A204.1 (cell line): ENCODE results near the gene DGKI.

Source experiments
- FAIRE-seq: peaks from 2 replicates; lab custom pipeline; 2012; peaks lifted over from hg19 to GRCh38; lab: Jason Lieb, UNC

Gene DGKI

DNA sequence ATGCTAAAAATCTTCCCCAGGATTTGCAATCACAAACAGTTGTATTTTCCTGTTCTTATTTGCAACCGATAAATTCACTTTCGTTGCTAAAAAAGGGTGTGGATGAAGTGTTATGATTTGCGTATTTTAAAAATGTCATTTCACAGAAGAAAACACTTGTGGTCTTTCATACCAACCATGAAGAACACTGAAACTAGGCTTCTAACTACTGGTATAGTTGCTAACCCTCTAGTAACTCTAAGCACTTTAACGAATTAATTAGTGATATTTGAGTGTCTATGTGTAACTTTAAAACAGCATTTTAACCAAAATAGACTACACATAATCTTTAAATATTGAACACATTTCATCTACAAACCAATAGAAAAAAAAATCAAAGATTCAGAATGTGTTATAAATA is 315.1 kb downstream of the DGKI start:
- FAIRE-seq = peak; percentile 40

DNA sequence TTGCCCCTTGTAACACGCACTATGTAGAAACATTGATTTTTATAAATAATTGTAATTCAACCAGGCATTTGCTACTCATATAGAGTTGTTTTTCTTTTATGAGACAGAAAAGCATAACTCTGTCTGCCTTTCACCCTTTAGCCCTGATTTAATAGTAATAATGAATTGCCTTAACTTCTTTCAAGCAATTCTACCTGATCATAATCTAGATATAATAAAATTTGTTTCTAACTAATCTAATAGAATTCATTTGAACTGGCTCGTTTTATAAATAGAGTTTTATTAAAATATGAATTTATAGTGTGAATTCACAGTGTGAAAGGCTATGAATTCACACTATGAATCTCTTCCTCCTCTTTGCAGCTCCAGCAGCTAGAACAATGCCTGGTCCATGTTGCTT is 319.1 kb downstream of the DGKI start:
- FAIRE-seq = no peak

DNA sequence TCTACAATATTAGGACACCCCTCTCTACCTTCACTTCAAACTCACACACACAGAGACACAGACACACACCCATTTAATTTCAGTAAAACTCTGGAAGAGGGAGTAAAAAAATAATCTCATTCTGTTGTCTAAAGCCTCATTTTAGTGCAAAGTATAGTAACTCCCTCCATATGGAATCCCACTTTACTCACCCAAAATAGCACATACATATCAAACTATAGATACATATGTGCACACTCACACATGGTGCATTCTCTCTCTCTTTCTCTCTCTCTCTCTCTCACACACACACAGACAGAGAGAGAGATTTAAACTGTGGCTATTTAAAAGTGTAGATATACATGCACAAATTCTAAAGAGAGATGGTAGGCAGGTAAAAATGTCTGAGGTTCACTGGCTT is 323.6 kb downstream of the DGKI start:
- no peak for FAIRE-seq

DNA sequence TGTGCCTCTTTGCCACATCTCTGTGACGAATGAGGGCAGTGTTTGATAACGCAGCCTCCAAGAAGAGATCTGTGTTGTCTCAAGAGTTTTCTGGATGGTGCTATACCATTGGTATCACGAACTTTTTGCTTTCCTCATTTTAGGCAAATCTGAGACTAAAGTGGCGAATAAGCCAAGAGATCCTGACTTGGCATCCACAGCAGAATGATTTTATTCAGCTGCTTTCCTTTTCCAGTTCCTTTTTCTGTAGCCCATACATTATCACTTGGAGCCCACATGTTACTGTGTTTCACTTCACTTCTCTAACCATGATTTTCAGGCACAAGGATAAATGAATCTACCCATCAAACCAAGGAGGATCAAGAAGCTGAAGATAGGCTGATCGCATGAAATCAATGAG is 325.3 kb downstream of the DGKI start:
- FAIRE-seq = no peak

DNA sequence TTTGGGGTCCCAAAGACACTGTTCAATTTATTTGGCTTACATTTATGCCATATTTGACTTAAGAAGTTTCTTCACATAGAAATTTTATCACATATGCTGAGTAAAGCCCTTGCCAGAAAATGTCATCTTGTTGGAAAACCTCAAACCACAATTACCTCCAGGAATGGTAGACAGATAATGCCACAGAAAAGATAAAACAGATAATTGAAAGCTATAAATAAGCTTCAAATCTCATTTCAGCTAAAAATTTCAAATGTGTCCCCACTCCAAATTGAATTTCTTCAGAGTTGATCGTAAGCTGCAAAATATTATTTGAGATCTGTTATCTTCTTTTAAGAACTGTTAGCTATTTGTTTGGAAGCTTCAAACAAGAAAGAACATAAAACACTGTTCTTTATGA is 326.8 kb downstream of the DGKI start:
- no peak for FAIRE-seq

DNA sequence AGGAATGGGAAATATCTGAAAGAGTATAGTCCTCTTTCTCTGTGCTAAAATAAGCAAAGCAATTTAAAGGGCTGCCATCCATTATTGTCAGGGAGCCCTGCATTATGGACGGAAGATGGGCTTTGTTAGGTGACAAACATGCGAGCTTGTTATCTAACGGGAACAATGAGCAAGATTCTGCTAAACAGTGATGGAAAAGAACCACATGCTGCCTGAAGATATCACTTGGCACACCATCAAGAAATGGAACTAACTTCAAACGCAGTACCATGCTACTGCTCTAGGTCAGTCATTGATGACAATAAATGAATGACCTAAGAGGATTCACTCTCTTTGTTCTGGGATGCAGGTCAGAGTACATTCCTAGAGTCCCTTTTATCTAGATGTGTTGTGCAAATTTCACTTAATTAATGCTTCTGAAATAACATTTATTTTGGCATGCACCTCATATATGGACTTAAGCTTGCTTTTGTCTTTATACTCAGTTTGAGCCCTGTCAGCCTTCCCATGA is 327.5 kb downstream of the DGKI start:
- no peak for FAIRE-seq

DNA sequence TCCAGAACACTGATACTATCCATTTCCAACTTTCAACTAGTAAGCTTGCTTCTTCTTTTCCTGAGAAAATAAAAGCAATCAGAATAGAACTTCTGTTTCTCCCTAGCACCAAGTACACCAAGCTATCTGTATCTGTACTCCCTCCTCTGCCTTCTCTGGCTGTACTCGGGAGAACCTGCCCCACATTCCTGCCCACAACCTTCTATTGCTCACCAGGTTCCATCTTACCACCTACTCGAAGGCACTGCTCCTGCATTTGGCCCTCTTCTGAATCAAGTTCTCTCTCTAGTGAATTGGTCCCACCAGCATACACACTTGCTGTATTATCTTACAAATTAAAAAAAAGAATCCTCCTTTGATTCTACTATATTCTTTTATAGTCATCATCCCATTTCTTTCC is 333.7 kb downstream of the DGKI start:
- no peak for FAIRE-seq

DNA sequence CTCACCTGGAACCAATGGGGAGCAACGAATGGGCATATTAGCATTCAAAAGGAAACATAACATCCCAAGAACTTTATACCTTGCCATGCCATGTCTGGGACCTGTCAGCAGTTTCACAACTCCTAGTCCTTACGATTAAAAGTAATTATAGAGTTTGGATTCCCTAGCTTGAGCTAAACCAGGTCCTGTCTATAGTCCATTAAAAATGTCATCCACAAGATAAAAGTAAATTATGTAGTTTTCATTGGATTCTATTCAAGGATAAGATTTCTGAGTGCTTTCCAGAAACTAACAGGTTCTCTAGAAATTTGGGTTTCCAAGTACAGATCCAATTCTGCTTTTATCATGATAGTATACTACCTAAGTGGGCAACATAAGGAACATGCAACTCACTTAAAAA is 339.7 kb downstream of the DGKI start:
- no peak for FAIRE-seq

DNA sequence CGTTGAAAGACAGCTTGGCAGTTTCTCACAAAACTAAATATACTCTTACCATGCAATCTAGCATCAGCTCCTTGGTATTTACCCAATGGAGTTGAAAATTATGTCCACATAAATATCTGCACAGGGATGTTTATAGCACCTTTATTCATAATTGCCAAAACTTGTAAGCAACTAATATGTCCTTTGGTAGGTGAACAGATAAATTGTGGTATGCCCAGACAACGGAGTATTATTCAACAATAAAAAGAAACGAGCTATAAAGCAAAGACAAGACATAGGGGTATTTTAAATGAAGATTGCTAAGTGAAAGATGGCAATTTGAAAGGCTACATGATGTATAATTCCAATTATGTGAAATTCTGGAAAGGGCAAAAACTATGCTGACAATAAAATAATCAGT is 340.7 kb downstream of the DGKI start:
- no peak for FAIRE-seq

DNA sequence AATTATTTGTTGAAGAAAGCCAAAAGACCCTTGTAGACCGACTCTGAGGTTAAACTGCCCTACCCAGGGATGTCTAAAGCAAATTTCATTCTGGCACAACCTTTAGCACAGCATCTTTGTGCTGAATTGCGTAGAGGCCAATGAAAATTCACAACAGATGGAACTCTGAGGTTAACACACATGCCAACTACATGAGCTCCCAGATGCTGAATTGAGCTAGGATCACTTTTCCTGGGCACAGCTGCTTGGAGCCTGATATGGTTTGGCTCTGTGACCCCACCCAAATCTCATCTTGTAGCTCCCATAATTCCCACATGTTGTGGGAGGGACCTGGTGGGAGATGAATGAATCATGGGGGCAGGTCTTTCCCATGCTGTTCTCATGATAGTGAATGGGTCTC is 345.2 kb downstream of the DGKI start:
- no peak for FAIRE-seq

DNA sequence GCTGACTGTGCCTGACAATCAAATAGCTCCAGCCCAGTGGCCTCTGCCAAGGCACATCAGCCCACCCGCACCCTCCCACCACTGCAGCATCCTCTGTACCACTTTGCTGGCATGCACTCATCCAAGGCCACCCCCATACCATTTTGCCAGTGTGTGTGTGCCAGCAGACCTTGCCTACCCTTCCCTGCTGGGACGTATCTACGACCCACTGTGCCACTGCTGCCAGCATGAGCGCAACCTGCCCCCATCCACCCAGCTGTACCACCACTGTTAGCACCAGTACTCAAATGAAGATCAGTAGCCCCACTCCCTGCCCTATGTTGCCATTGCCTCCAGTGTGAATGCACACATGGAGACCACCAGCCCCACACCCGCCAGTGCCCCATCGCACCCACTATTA is 353.9 kb downstream of the DGKI start:
- FAIRE-seq = no peak

DNA sequence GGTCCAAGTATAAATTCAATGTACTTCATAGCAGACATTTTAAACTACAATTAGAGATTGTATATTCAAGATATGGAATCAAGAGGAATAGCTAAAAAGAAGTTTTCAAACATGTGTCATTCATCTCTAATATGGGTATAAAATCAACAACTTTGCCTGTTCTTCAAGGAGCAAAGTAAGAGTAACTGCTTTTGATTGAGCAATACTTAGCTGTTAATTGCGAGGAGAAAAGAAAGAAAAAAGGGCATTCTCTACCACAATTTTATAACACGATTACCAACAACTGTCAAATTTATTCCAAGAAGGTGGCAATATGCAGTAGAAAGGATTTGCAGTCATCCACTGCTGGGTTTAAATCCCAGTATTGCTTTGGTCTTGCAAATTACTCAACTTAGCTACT is 356.9 kb downstream of the DGKI start:
- FAIRE-seq = no peak

DNA sequence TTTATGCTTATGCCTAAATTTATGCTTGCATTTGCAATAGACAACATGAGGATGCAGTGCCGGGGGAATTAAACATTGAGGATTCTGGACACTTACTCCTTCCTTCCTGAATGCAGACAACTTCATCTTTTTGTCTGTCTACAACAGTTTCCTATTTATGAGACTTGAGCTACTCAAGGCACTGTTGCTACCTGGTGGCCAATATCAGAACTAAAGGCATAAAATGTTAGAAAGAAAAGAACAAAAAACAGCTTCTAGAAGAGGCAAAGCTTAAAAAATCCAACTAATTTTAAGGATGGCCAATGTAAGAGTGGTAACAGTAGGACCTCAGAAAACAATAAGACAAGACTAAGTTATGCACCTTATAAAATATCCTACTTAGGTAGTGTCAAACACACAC is 358.7 kb downstream of the DGKI start:
- no peak for FAIRE-seq

DNA sequence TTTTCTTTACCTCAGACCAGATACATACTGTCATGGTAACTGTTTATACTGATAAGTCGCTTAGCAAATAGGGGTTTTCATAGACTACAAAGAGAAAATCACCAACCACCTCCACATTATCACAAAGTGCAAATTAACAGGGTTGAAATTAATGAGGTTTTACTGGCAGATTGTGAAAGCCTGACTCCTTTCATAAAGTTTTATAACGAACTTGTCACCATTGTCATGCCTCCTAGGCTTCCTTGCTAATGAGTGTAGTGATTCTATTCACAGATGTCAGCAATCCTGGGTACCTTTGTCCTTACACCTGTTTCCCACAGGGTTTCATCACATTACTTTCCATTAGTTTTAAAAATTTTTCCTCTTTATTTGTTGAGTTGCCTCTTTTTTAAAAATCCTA is 361.0 kb downstream of the DGKI start:
- no peak for FAIRE-seq

DNA sequence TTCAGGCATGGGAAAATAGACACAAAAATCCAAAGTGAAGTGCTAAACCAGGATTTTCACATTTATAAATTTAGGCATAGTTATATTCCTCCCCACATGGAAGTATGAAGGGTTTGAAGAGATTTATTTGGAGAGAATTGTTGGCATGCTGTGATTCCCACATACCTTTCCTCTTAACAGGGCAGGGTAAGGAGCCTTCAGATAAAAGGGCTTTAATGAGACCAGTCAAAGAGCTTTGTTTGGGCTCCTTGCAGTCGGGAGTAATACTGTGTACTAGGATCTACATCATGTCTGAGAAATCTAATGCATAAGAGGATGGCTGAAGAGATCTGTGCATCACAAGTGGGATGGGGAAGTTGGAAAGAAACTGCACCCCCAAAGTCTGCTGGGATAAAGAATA is 362.4 kb downstream of the DGKI start:
- no peak for FAIRE-seq

DNA sequence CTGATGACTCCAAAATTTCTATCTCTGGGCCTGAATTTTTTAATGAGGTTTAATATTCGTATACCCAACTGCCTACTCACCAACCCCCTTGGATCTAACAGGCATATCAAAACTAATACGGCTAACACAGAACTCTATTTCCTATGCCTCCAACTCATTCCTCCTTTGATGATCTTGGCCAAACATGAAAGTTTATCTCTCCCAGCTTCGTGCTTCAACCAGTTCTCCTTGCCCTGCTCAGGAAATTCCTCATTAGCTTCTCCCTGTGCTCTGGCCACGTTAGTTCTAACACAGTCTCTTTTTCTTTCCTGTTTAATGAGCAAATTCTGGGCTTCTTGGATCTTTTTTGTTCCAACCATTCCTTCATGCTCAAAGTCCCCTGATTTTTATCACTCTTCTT is 364.3 kb downstream of the DGKI start:
- FAIRE-seq = no peak

DNA sequence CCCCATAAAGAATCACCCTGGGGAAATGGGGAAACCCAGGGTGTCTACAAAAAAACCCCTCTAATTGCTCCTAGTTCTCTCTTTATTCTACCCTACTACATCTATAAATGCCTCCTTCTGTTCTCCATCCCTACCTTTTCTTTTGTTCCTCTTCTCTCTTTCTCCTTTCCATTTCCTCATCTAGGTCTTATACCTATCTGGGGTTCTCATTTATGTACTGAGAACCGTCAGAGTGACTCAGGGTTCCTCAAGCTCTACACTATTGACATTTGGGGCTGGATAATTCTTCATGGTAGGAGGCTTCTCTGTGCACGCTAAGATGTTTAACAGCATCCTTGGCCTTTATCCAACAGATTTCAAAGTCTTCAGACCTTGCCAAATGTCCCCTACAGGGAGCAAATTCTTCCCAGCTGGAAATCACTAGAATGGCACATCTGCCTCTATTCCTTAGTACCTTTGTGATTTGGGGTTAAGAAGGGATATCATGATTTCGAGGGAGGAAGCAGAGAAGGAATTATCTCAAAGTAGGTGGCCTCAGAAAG is 365.9 kb downstream of the DGKI start:
- no peak for FAIRE-seq

DNA sequence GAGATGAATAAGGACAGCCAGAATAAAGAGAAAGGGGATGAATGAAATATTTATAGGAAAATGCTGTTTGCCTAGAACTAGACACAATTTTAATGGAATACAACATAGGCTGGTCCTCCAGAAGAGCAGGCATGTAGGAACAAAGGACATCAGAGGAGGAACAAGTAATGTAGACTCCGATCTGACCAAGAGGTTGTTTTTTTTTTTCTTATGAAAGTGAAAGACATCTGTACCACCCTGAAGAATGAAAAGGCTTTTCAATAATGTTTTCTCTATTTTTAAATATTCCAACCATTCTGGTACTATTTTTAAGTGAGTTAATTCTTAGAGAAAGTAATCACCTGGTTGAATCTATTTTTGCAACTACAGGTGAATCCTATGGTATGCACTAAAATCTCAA is 366.4 kb downstream of the DGKI start:
- FAIRE-seq = no peak

DNA sequence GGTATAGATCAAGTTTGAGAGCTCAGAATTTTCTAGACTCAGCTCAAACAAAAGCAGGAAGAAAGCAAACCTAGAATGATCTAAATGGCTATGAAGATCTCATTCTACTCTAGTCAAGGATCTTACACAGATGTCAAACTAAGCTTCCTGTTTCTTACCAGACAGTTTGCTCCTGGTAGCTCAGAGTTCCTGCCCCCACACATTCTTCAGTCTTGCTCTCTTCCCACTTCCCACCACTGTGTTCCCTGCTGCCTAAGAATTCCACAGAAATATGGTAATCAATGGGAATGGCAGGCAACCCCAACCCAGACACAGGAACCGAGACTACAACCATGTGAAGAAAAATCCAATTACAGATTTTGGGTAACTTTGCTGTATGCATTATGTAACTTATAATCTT is 369.8 kb downstream of the DGKI start:
- FAIRE-seq = no peak

DNA sequence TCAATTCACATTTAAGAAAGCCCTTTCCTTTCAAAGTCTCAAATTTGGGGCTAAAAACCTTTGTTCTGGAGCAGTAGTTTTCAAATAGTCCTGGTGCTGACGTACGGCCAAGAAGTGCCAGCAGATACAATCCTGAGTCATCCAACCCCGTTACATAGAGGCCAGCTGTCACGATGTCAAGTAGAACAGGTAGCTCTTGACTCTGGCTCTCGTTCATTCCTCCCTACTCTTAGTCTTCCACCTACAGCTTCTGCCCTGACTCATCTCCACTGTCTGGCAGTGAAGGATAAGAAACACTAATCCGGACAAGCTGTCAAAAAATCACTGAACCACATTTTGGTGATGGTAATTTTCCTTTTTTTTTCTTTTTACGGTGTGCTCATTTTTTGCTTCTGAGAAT is 370.8 kb downstream of the DGKI start:
- no peak for FAIRE-seq

DNA sequence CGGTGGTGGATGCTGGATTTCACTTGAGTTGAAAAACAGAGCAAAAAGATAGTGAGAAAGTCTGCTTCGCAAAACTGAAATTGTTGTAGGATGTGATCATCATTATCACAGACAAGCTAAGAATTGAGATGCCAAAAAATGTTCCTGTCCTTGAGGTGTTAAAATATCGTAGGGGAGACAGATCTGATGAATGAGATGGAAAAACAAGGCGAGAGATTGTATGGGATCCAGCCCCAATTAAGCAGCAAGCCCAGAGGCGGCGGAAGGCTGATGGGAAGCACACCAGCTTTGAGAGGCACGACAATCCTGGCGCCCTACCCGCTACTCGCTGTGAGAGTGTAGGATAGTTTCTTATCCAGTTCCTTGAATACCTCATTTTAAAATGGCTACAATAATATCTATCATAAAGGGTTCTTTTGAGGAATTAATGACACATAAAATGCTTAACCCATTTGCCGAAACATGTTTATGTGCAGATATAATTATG is 372.2 kb downstream of the DGKI start:
- FAIRE-seq = no peak

DNA sequence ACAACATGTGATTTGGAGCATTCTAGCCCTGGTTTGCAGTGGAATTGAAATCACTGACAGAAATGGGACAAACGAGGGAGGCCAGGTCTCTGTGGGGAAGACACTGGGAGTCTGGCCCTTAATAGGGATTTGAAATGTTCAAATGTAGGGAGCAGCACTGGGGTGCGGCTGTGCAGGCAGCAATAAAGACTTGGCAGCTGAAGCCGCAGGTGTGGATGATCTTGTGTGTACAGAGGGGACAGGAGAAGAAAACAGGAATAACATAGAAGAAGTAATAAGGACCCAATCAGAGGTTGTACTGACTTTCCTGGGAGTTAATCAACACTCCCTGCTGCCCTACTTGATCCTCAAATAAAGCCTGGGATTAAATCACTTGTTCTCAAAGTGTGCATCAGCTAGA is 375.6 kb downstream of the DGKI start:
- no peak for FAIRE-seq

DNA sequence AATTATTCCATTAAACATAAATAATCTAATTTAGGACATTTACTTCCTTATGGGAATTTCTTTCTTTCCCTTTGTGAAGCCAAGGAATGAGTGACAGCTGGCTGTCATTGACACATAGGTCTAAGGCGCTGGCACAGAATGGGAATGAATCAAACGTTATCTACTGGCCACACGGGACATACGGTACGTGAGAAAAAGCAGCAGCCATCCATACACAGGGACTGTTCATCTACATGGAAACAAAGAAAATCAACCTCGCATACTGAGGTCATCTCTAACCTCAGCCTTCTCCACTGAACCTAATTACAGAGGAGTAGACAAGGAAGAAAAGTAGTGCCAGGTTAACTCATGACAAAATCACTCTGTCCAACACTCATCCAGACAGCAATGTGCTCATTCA is 376.9 kb downstream of the DGKI start:
- no peak for FAIRE-seq

DNA sequence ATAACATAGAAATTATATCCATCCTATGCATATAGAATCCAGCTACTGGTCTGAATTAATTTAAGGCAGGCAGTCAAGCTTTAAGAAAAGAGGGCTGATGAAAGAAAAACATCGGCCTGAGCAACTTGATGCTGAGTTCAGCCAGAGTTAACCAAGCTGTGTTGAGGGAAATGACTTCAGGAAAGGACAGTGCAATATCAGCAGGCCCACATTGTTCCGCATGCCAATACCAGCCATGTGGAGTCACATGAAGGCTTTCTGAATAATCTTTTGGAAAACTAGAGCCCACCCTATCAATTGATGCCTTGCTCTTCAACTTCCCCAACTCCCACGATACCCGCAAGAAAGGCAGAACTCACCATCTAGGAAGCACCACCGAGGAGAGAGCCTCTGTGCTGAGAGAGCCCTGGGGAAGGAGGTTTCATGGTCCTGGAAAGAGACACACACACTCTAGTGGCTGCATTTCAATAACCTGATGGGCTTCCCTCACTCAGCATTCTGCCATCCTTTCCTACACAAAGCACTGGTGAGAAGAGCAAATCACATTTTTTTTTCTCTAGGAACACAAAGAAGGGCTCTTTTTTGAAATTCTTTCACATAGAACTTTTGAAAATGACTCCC is 377.5 kb downstream of the DGKI start:
- FAIRE-seq = no peak

DNA sequence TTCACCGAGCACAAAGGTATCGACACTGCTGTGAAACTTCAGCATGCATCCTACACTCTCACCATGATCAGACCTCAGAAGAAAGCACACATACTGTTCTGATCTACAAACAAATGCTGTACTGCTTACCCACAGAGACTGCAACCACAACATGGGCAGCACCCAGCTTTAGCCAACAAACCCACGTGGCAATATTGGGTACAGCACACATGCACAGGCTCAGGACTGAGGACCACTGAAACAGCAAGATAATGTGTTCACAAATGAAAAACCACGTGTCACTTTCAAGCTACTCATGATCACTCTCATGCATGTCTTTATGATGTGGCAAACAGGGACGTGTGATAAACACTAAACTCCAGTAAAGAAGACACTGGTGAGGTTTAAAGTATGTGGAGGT is 383.9 kb downstream of the DGKI start:
- no peak for FAIRE-seq
